ENCODE results near the gene DHRS3.

- TF ChIP-seq CTCF (IDR thresholded peaks at IDR 0.05), result no peak
- no peak for TF ChIP-seq POLR2A (IDR thresholded peaks at IDR 0.05)
- no peak for TF ChIP-seq POLR2AphosphoS5 (IDR thresholded peaks at IDR 0.05)
- TF ChIP-seq EP300 (IDR thresholded peaks at IDR 0.05), result no peak
Observed at GRCh38 chr1:12654004-12654567, 36.1 kb upstream of the DHRS3 start.
